Heart left ventricle (tissue), 16 donors: Measurements from ENCODE around the gene COL4A4. TPM values are rescaled to one million over a fixed set of nuclear protein-coding genes. Genes with fewer than 3 reads are reported as not detected.

Experiments
- ATAC-seq, 4 donors: fragments of 200-7000 bp; cut with Tn5 transposase; one replicate each; pipeline ENCODE4 v1.9.1; 2020 to 2022; ENCODE audit warnings: moderate library complexity in 4 of 4, mild to moderate bottlenecking in 3 of 4, moderate number of reproducible peaks in 1 of 4
- DNase-seq, 5 donors: peaks; one replicate each; pipeline ENCODE4 v3.0.0-alpha.2; 2020
- H3K27ac ChIP-seq, 12 donors: fragments of 200-600 bp; sonication (generic) in 4 of 12; one replicate each; pipeline versions ENCODE4 v1.5.0 to v1.8.0; 2016 to 2022; ENCODE audit warnings: mild to moderate bottlenecking in 2 of 12
- H3K27me3 ChIP-seq, 9 donors: fragments of 200-600 bp; sonication (generic) in 2 of 9; one replicate each; pipeline versions ENCODE4 v1.5.1 to v1.8.0; 2016 to 2022; ENCODE audit warnings: mild to moderate bottlenecking in 3 of 9
- H3K36me3 ChIP-seq, 9 donors: fragments of 200-600 bp; sonication (generic) in 2 of 9; one replicate each; pipeline versions ENCODE4 v1.5.0 to v1.8.0; 2018 to 2022; ENCODE audit warnings: mild to moderate bottlenecking in 2 of 9
- H3K4me1 ChIP-seq, 12 donors: fragments of 200-600 bp; sonication (generic) in 4 of 12; one replicate each; pipeline versions ENCODE4 v1.5.0 to v1.8.0; 2016 to 2022; ENCODE audit warnings: mild to moderate bottlenecking in 3 of 12
- H3K4me3 ChIP-seq, 12 donors: fragments of 200-600 bp; sonication (generic) in 4 of 12; one replicate each; pipeline versions ENCODE4 v1.5.0 to v1.8.0; 2017 to 2022; ENCODE audit warnings: mild to moderate bottlenecking in 9 of 12, moderate library complexity in 4 of 12
- H3K9me3 ChIP-seq, 12 donors: fragments of 200-600 bp; sonication (generic) in 4 of 12; one replicate each; pipeline versions ENCODE4 v1.5.0 to v1.8.0; 2016 to 2022; ENCODE audit warnings: mild to moderate bottlenecking in 1 of 12
- CTCF ChIP-seq, 12 donors: fragments of 200-600 bp; sonication (generic) in 4 of 12; IDR thresholded peaks; one replicate each; pipeline versions ENCODE4 v1.5.0 to v1.8.0; 2018 to 2022; ENCODE audit warnings: antibody characterized with exemption in 12 of 12, mild to moderate bottlenecking in 5 of 12
- POLR2A ChIP-seq, 2 donors: fragments of 450-650 bp; IDR thresholded peaks; one replicate each; pipeline ENCODE4 v1.6.1; 2017; ENCODE audit warnings: antibody characterized with exemption in 2 of 2, mild to moderate bottlenecking in 2 of 2, moderate library complexity in 2 of 2
- WGBS, 4 donors: extraction: QIAGEN DNeasy Blood & Tissue Kit in 2 of 4; methylation state at CpG; one replicate each; pipeline versions ENCODE4 v1.1.5 to v1.1.7; 2013 to 2018; 5-methylcytosine and 5-hydroxymethylcytosine counted together
- intact Hi-C, 10 donors: fragments of 100-400 bp; cut with DNase I; formaldehyde crosslinking; loops; one replicate each; pipeline versions ENCODE4 v1.11.1 to v1.14.2; 2022
- polyA plus RNA-seq, 2 donors: library from polyadenylated mRNA; stranded (reverse); fragments of 200-250 nt; gene quantifications; one replicate each; pipeline ENCODE4 v1.2.3, GENCODE V29; 2013
- total RNA-seq, 9 donors: library from RNA; depleted of rRNA in 2 of 9; stranded (reverse); fragments of >200 nt in 2 of 9; fragmentation: NEBNext Ultra II Directional in 3 of 9; extraction: Animal tissue kit (Norgen Biotek cat#: 25700) in 3 of 9; gene quantifications; one replicate each; pipeline versions ENCODE4 v1.1.0 to v1.2.4, GENCODE V29; 2016 to 2023
- donor health status: ischemic (EF 13 %, LVEDD 7.1; RV severe dilation, severe dysfunction).
- donor health status: healthy with polysubstance abuse.
- donor health status: DM: no; HTN: yes; CAD: no.
- donor health status: DM: no; HTN: no; CAD: no.
- donor health status: ischemic (EF 25% LVEDD 6.9; RV normal size, moderate dysfunction).
- donor health status: ischemic (EF 25% LVEDD 5.7; RV mildly dilated, moderate dysfunction).
- donor health status: healthy.
- donor health status: DM: yes; HTN: yes; CAD: no.
- donor health status: ischemic (EF 35%, LVEDD 5.7; RV mildly dilated, moderate dysfunction).
- donor health status: nonischemic (EF 11% LVEDD 7.7; RV severe dilation, severe dysfunction).
- donor health status: DM: yes; HTN: yes; CAD: no.
- donor health status: PGD.
- donor health status: ischemic (EF 29% LVEDD 5.4; RV normal size, mild dysfunction).
- donor health status: nonischemic (EF 23%, LVEDD 6.1; RV moderate dilation, normal function).

The COL4A4 gene
- total and polyA plus RNA-seq, 11 donors, result 1.0 to 9.9 (median 3.4) TPM

DNA sequence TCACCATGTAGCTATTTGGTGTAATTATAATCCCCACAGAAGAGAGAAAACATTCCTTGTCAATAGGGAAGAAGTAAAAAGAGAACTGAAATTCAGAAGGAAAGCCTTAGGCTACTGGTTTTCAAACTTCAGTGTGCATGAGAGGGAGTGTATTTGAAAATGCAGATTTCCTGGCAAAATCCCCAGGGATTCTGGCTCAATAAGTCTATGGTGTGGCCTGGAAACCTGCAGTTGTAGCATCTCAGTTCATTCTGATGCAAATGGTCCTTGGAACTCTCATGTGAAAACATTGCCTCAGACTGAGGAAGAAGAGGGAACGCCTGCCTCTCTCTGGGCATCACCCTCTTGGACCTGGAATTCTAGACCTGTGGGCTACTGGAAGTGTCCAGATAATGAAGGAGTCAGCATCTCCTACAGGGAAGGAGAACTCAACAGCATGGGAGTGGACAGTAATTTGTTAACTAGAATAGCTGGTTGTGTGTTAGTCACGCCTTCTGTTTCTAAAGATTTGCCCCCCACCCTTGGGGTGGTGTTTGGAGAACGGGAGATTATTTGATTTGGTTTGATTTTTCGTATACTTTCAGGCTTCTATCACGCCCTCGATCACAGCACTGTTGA lies 21.7 kb upstream of the COL4A4 start:
- Histone ChIP-seq H3K27me3 (no peaks in the 10 kb centered on the region), H3K9me3 (peaks cover 0 to 7% (median 0%) of the 10 kb centered on the region in 12 donors), H3K4me3 (no peak overlapping the region), H3K27ac (no peak overlapping the region), H3K36me3 (no peaks in the 10 kb centered on the region), H3K4me1 (peaks cover 0 to 37% (median 19%) of the 10 kb centered on the region in 12 donors)
- intact Hi-C loops, result no loop called here
- DNase-seq (no peak), ATAC-seq (no peak)
- WGBS, 4 donors, result 86 to 92% (median 89%) methylated on average over 6 of the region's 6 CpGs
- TF ChIP-seq CTCF (IDR thresholded peaks at IDR 0.05) (no peak), POLR2A (IDR thresholded peaks at IDR 0.05) (no peak)

GRCh38 chr2:227183657-227184367 lies 19.8 kb upstream of the COL4A4 start:
- DNase-seq, result no peak
- no peak for ATAC-seq
- no peaks in the 10 kb centered on the region for H3K36me3 ChIP-seq
- no peak overlapping the region for H3K4me3 ChIP-seq
- TF ChIP-seq POLR2A (IDR thresholded peaks at IDR 0.05) (no peak), CTCF (IDR thresholded peaks at IDR 0.05) (no peak)
- WGBS, 4 donors, result 58 to 71% (median 64%) methylated on average over 2 of the region's 2 CpGs
- no peak overlapping the region for H3K27ac ChIP-seq
- H3K4me1 ChIP-seq, result peaks cover 0 to 36% (median 18%) of the 10 kb centered on the region in 12 donors
- H3K9me3 ChIP-seq, result peaks cover 0 to 7% (median 0%) of the 10 kb centered on the region in 12 donors
- H3K27me3 ChIP-seq, result no peaks in the 10 kb centered on the region
- intact Hi-C loops, result no loop called here

DNA sequence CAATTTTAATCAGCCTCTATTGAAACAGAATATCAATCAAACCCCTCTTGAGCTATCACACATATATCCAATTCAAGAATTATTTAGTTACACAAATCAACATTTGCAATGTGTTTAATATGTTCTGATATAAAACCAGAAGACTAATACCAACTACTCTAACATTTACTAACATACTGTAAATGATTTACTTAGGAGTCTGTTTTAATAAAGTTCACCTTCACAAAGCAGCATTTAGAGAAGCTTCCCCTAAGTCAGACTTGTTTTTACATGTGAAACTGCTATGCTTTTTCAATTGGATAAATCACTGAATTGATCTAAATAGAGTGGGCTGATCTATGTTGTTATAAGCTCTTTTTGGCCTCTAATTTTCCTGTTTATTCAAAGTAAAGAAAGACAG lies 18.8 kb upstream of the COL4A4 start:
- ATAC-seq (no peak), DNase-seq (no peak)
- intact Hi-C loops, result no loop called here
- TF ChIP-seq CTCF (IDR thresholded peaks at IDR 0.05), result no peak
- TF ChIP-seq POLR2A (IDR thresholded peaks at IDR 0.05), result no peak
- no peaks in the 10 kb centered on the region for H3K27me3 ChIP-seq
- no peak overlapping the region for H3K4me3 ChIP-seq
- H3K4me1 ChIP-seq, result peaks cover 0 to 26% (median 9%) of the 10 kb centered on the region in 12 donors
- H3K9me3 ChIP-seq, result peaks cover 0 to 7% (median 0%) of the 10 kb centered on the region in 12 donors
- no peak overlapping the region for H3K27ac ChIP-seq
- H3K36me3 ChIP-seq, result no peaks in the 10 kb centered on the region

DNA sequence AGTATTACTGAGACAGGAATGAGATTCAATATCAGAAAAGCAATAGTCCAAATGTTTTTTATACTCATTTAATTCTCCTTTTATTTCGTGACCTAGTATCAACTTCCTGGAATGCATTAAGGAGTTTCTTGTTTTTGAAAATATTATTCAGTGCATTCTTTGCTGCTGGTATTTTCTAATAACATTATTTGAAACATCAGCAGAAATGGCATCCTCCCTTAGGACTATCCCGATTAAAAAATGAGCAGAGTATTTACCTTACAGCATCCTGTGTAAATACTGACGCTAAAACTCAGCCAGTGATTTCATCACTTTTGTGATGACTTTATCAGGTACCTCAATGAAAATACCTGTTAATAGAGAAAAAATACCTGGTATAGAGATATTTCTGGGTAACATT lies 16.8 kb upstream of the COL4A4 start:
- DNase-seq, result no peak
- H3K27me3 ChIP-seq, result no peaks in the 10 kb centered on the region
- H3K36me3 ChIP-seq, result no peaks in the 10 kb centered on the region
- no peak for ATAC-seq
- intact Hi-C loops, result no loop called here
- WGBS, 4 donors, result 54 to 68% (median 58%) methylated on average over 3 of the region's 3 CpGs
- TF ChIP-seq POLR2A (IDR thresholded peaks at IDR 0.05) (no peak), CTCF (IDR thresholded peaks at IDR 0.05) (no peak)
- peaks cover 0 to 16% (median 0%) of the 10 kb centered on the region in 12 donors for H3K4me1 ChIP-seq
- H3K4me3 ChIP-seq, result peak overlapping the region in 2 of 12 donors; percentile 3 to 22
- peaks cover 0 to 7% (median 0%) of the 10 kb centered on the region in 12 donors for H3K9me3 ChIP-seq
- peak overlapping the region in 4 of 12 donors; percentile 40 to 68 (median 57) for H3K27ac ChIP-seq
